Measurements from ENCODE around the gene INPP5D. TPM values are rescaled to one million over a fixed set of nuclear protein-coding genes. Genes with fewer than 3 reads are reported as not detected.
A peak's percentile ranks its signal among the peaks of the same experiment; 100 is the strongest.

INPP5D gene
- total and polyA plus RNA-seq, 7 donors = 1.2 to 4.2 (median 2.8) TPM

DNA sequence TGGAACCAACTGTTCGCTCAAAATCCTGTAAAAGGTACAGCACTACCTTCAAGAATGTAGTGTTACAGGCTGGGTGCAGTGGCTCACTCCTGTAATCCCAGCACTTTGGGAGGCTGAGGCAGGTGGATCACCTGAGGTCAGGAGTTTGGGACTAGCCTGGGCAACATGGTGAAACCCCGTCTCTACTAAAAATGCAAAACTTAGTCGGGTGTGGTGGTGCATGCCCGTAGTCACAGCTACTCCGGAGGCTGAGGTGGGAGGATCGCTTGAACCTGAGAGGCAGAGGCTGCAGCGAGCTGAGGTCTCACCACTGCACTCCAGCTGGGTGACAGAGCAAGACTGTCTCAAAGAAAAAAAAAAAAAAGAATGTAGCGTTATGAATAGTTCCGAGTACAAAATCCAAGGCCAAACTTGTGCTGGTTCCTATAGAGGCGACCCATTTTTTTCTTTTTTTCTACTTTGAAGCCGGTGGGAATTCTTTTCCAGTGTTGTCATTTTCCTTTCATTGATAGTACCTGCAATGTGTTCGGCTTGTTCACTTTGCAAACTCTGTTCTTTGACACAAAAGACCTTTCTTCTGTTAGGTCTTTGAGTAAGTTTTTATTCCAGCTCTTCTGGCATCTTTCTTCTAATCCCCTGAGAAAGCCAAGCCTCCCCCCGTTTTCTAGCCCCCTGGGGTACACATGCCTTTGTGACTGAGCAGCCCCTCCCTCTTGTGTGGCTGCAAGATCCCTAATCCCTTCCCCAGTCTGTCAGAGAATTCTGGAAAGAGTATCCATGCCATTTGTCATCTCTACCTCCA lies 25.1 kb downstream of the INPP5D start:
- Histone ChIP-seq H3K36me3 (ENCODE audit: insufficient read depth in 1 of 2, low read depth in 1 of 2) (no peaks in the 10 kb centered on the region), H3K27me3 (ENCODE audit: insufficient read depth in 3 of 3, low read length in 2 of 3) (no peaks in the 10 kb centered on the region), H3K4me3 (no peak overlapping the region), H3K4me1 (peaks cover 20% of the 10 kb centered on the region), H3K27ac (peak overlapping the region; percentile 77), H3K9me3 (no peaks in the 10 kb centered on the region)
- no peak for ATAC-seq
- TF ChIP-seq, protein P1, sequence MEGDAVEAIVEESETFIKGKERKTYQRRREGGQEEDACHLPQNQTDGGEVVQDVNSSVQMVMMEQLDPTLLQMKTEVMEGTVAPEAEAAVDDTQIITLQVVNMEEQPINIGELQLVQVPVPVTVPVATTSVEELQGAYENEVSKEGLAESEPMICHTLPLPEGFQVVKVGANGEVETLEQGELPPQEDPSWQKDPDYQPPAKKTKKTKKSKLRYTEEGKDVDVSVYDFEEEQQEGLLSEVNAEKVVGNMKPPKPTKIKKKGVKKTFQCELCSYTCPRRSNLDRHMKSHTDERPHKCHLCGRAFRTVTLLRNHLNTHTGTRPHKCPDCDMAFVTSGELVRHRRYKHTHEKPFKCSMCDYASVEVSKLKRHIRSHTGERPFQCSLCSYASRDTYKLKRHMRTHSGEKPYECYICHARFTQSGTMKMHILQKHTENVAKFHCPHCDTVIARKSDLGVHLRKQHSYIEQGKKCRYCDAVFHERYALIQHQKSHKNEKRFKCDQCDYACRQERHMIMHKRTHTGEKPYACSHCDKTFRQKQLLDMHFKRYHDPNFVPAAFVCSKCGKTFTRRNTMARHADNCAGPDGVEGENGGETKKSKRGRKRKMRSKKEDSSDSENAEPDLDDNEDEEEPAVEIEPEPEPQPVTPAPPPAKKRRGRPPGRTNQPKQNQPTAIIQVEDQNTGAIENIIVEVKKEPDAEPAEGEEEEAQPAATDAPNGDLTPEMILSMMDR (IDR thresholded peaks at IDR 0.05) = no peak
- intact Hi-C loops (cut with DNase I) = no loop called here
- 81 to 87% (median 87%) methylated on average over 13 of the region's 13 CpGs for WGBS, 3 donors
- DNase-seq = no peak

DNA sequence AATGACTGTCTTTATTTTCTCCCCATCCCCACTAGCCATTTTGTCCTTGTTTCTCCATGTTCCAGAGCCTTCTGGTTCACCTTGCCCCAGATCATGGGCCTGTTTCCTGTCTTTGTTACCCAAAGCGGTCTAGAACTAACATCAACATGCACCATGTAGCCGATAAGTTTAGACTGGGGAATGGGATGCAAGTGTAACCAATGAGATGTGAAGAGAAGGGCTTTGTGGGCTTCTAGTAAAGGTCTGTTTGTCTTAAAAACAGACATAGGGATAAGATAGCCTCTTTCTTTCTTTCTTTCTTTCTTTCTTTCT lies 25.7 kb downstream of the INPP5D start:
- TF ChIP-seq, protein P1 (IDR thresholded peaks at IDR 0.05) = no peak
- intact Hi-C loops (cut with DNase I) = no loop called here
- DNase-seq (no peak), ATAC-seq (no peak)
- no peaks in the 10 kb centered on the region for H3K27me3 ChIP-seq (ENCODE audit: insufficient read depth in 3 of 3, low read length in 2 of 3)
- no peaks in the 10 kb centered on the region for H3K9me3 ChIP-seq
- H3K4me3 ChIP-seq = no peak overlapping the region
- peak overlapping the region; percentile 77 for H3K27ac ChIP-seq
- peaks cover 20% of the 10 kb centered on the region for H3K4me1 ChIP-seq
- no peaks in the 10 kb centered on the region for H3K36me3 ChIP-seq (ENCODE audit: insufficient read depth in 1 of 2, low read depth in 1 of 2)
- WGBS, 3 donors = 80 to 86% (median 86%) methylated on average over 2 of the region's 2 CpGs

DNA sequence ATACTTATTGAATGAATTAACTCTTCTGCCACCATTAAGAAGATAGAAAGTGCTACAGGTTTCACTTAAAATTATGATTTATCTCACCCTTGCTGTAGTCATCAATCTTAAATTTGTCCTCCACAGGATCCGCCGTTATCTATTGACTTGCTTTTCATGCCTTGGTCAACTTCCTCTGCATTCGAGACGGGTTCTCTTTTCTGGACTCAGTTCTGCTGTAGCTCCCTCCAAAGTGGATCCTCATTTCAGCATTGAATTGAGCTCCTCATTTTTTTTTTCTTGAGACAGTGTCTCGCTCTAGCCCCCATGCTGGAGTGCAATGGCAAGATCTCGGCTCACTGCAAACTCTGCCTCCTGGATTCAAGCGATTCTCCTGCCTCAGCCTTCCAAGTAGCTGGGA lies 27.6 kb downstream of the INPP5D start:
- Histone ChIP-seq H3K36me3 (ENCODE audit: insufficient read depth in 1 of 2, low read depth in 1 of 2) (no peaks in the 10 kb centered on the region), H3K27me3 (ENCODE audit: insufficient read depth in 3 of 3, low read length in 2 of 3) (no peaks in the 10 kb centered on the region), H3K9me3 (no peaks in the 10 kb centered on the region), H3K4me1 (peaks cover 20% of the 10 kb centered on the region), H3K27ac (no peak overlapping the region), H3K4me3 (no peak overlapping the region)
- DNase-seq (no peak), ATAC-seq (no peak)
- intact Hi-C loops (cut with DNase I) = no loop called here
- WGBS, 3 donors = 90 to 95% (median 92%) methylated on average over 7 of the region's 7 CpGs
- TF ChIP-seq, protein P1 (IDR thresholded peaks at IDR 0.05) = no peak

DNA sequence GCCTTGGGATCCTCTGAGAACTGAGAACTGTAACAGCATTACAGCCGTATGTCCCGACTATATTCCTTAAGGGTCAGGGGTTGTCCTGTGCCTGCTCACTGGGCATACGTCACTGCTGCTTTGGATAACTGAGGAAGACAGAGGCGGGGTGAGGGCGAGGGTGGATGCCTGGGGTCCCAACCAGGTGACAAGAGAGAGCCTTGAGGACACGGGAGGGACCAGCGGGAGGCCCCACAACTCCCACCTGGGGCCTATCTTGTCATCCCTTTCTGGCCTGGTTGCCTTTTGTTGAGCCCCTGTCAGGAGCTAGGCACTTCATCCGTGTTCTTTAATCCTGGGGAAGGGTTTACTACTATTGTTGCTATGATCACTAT lies 28.8 kb downstream of the INPP5D start:
- TF ChIP-seq, protein P1 (IDR thresholded peaks at IDR 0.05) = no peak
- Histone ChIP-seq H3K27ac (no peak overlapping the region), H3K4me3 (no peak overlapping the region), H3K4me1 (peaks cover 7% of the 10 kb centered on the region), H3K27me3 (ENCODE audit: insufficient read depth in 3 of 3, low read length in 2 of 3) (no peaks in the 10 kb centered on the region), H3K9me3 (no peaks in the 10 kb centered on the region), H3K36me3 (ENCODE audit: insufficient read depth in 1 of 2, low read depth in 1 of 2) (no peaks in the 10 kb centered on the region)
- intact Hi-C loops (cut with DNase I) = no loop called here
- ATAC-seq = no peak
- DNase-seq = no peak
- WGBS, 3 donors = 92 to 94% (median 94%) methylated on average over 8 of the region's 8 CpGs

DNA sequence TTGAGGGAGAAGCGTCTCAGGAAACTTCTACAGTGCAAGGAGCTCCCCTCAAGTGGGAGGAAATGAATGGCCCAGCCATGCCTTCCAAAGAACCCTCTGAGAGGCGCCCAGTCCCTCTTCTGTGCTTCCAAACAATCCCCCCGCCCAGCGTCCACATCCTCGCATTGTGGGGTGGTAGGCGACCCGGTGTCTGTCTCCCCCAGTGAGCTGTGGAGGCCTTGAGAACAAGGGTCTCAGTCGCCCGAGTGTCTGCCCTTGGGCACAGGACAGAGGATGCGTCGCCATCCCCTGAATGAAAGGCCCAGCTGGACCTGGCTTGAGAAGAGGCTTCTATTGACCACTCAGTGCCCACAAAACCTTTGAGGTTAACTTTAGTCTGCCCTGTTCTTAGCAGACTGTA lies 29.7 kb downstream of the INPP5D start:
- 94 to 96% (median 95%) methylated on average over 11 of the region's 11 CpGs for WGBS, 3 donors
- no peaks in the 10 kb centered on the region for H3K27me3 ChIP-seq (ENCODE audit: insufficient read depth in 3 of 3, low read length in 2 of 3)
- H3K27ac ChIP-seq = no peak overlapping the region
- DNase-seq (no peak), ATAC-seq (no peak)
- H3K4me3 ChIP-seq = no peak overlapping the region
- intact Hi-C loops (cut with DNase I) = no loop called here
- TF ChIP-seq, protein P1 (IDR thresholded peaks at IDR 0.05) = no peak
- no peaks in the 10 kb centered on the region for H3K36me3 ChIP-seq (ENCODE audit: insufficient read depth in 1 of 2, low read depth in 1 of 2)
- no peaks in the 10 kb centered on the region for H3K9me3 ChIP-seq
- peaks cover 6% of the 10 kb centered on the region for H3K4me1 ChIP-seq
